Measurements from ENCODE around the gene NLRC4. TPM values are rescaled to one million over a fixed set of nuclear protein-coding genes. Genes with fewer than 3 reads are reported as not detected.
"Not testable (repeated sequence)": the region's sequence is repeated elsewhere in the genome, so short reads cannot be mapped to it uniquely, and the experiment has no call there.

The NLRC4 gene
- total and polyA plus RNA-seq, 10 of the 15 experiments (the other 5 are each of a cell fraction or from before 2014, with no cell fraction given) = 0.01 to 0.58 (median 0.40) TPM

- TF ChIP-seq RAD21 (IDR thresholded peaks at IDR 0.05; ENCODE audit: insufficient read depth, low read depth, low read length) (0 out of 2 replicates have a peak, but pooled peaks have one; percentile 11), NFIC (IDR thresholded peaks at IDR 0.05; ENCODE audit: low read depth, low read length) (0 out of 2 replicates have a peak, but pooled peaks have one; percentile 24), CEBPB (IDR thresholded peaks at IDR 0.05; ENCODE audit: borderline replicate concordance in 1 of 2, low read depth in 2 of 2, low read length in 2 of 2) (no peak), ZNF24 (IDR thresholded peaks at IDR 0.05) (no peak), BHLHE40 (IDR thresholded peaks at IDR 0.05; ENCODE audit: borderline replicate concordance in 1 of 2, low read depth in 2 of 2, low read length in 1 of 2) (no peak)
These were observed at the start of gene NLRC4 (continued) for GRCh38 chr2:32264422-32265105.

DNA sequence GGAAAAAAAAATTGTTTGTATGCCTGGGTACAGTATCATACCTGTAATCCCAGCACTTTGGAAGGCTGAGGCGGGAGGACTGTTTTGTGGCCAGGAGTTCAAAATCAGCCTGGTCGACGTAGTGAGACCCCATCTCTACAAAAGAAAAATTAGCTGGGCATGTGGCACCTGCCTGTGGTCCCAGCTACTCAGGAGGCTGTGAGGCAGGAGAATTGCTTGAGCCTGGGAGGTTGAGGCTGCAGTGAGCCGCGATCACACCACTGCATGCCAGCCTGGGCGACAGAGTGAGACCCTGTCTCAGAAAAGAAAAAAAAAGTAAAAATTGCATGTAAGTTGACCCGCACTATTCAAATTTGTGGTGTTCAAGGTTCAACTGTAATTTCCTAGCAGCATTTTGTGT is 45.9 kb upstream of the NLRC4 start:
- ChIA-PET CTCF (no interaction called here), SMC1A (ENCODE audit: uncharacterized antibody, unreplicated experiment) (no interaction called here), RAD21 (ENCODE audit: unreplicated experiment) (no interaction called here), POLR2A (no interaction called here)
- DNase-seq (ENCODE audit: low read depth, low spot score) (no peak), ATAC-seq (no peak), FAIRE-seq (no peak)
- Histone ChIP-seq H3K27ac (ENCODE audit: control insufficient read depth, insufficient read depth) (no peak overlapping the region), H4K20me1 (ENCODE audit: control insufficient read depth, insufficient read depth) (no peaks in the 10 kb centered on the region), H2AFZ (ENCODE audit: control insufficient read depth, low read depth, low read length) (no peak overlapping the region), H3K9ac (ENCODE audit: control insufficient read depth, insufficient read depth, low read length) (no peak overlapping the region), H3K79me2 (ENCODE audit: control insufficient read depth, insufficient read depth, low read length) (no peaks in the 10 kb centered on the region), H3K27me3 (replicated peaks in 1 of 2; ENCODE audit: control insufficient read depth in 2 of 2, insufficient read depth in 2 of 2, low read length in 1 of 2) (no peaks in the 10 kb centered on the region), H3K4me2 (ENCODE audit: control insufficient read depth, insufficient read depth) (no peak overlapping the region), H3K4me3 (no peak overlapping the region), H3K36me3 (ENCODE audit: control insufficient read depth in 2 of 2, insufficient read depth in 2 of 2, low read length in 1 of 2) (peaks cover 0 to 4% of the 10 kb centered on the region in 2 experiments; a peak in 1 of 4 replicates), H3K4me1 (ENCODE audit: control insufficient read depth, insufficient read depth, low read length) (no peaks in the 10 kb centered on the region), H3K9me3 (replicated peaks; ENCODE audit: control insufficient read depth, insufficient read depth, low read length) (no peaks in the 10 kb centered on the region)
- intact Hi-C loops (cut with micrococcal nuclease; ENCODE audit: unreplicated experiment) (no loop called here), in situ Hi-C loops (cut with MboI) (no loop called here)
- no peak for TF ChIP-seq PBX3 (IDR thresholded peaks at IDR 0.05; ENCODE audit: insufficient replicate concordance, low read depth, low read length)
- no peak for TF ChIP-seq STAT1 (conservative IDR thresholded peaks at IDR 0.05)
- TF ChIP-seq, protein P1, sequence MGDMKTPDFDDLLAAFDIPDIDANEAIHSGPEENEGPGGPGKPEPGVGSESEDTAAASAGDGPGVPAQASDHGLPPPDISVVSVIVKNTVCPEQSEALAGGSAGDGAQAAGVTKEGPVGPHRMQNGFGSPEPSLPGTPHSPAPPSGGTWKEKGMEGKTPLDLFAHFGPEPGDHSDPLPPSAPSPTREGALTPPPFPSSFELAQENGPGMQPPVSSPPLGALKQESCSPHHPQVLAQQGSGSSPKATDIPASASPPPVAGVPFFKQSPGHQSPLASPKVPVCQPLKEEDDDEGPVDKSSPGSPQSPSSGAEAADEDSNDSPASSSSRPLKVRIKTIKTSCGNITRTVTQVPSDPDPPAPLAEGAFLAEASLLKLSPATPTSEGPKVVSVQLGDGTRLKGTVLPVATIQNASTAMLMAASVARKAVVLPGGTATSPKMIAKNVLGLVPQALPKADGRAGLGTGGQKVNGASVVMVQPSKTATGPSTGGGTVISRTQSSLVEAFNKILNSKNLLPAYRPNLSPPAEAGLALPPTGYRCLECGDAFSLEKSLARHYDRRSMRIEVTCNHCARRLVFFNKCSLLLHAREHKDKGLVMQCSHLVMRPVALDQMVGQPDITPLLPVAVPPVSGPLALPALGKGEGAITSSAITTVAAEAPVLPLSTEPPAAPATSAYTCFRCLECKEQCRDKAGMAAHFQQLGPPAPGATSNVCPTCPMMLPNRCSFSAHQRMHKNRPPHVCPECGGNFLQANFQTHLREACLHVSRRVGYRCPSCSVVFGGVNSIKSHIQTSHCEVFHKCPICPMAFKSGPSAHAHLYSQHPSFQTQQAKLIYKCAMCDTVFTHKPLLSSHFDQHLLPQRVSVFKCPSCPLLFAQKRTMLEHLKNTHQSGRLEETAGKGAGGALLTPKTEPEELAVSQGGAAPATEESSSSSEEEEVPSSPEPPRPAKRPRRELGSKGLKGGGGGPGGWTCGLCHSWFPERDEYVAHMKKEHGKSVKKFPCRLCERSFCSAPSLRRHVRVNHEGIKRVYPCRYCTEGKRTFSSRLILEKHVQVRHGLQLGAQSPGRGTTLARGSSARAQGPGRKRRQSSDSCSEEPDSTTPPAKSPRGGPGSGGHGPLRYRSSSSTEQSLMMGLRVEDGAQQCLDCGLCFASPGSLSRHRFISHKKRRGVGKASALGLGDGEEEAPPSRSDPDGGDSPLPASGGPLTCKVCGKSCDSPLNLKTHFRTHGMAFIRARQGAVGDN (IDR thresholded peaks at IDR 0.05) = no peak
- 91% methylated on average over 7 of the region's 7 CpGs for WGBS (ENCODE audit: insufficient coverage, insufficient replicate concordance, low lambda C conversion rate, missing lambda C conversion rate)
- no TSS peak for BruUV-seq (replicated peaks)

GRCh38 chr2:32293966-32294562 is 29.4 kb upstream of the NLRC4 start:
- RAD21 ChIA-PET (ENCODE audit: unreplicated experiment); H3K9ac ChIP-seq (ENCODE audit: control insufficient read depth, insufficient read depth, low read length); H4K20me1 ChIP-seq (ENCODE audit: control insufficient read depth, insufficient read depth); intact Hi-C loops (cut with micrococcal nuclease; ENCODE audit: unreplicated experiment); SMC1A ChIA-PET (ENCODE audit: uncharacterized antibody, unreplicated experiment); H3K4me1 ChIP-seq (ENCODE audit: control insufficient read depth, insufficient read depth, low read length); H3K27ac ChIP-seq (ENCODE audit: control insufficient read depth, insufficient read depth); POLR2A ChIA-PET; H3K27me3 ChIP-seq (replicated peaks in 1 of 2; ENCODE audit: control insufficient read depth in 2 of 2, insufficient read depth in 2 of 2, low read length in 1 of 2); H3K9me3 ChIP-seq (replicated peaks; ENCODE audit: control insufficient read depth, insufficient read depth, low read length); H3K4me2 ChIP-seq (ENCODE audit: control insufficient read depth, insufficient read depth); DNase-seq (ENCODE audit: low read depth, low spot score); BruUV-seq (replicated peaks); H3K79me2 ChIP-seq (ENCODE audit: control insufficient read depth, insufficient read depth, low read length); H3K4me3 ChIP-seq; H2AFZ ChIP-seq (ENCODE audit: control insufficient read depth, low read depth, low read length); in situ Hi-C loops (cut with MboI); CTCF ChIA-PET; FAIRE-seq; H3K36me3 ChIP-seq (ENCODE audit: control insufficient read depth in 2 of 2, insufficient read depth in 2 of 2, low read length in 1 of 2); ATAC-seq: not testable (repeated sequence)
- 95% methylated on average over 23 of the region's 43 CpGs for WGBS (ENCODE audit: insufficient coverage, insufficient replicate concordance, low lambda C conversion rate, missing lambda C conversion rate)
